Smooth muscle cell (in vitro differentiated cells): Measurements from ENCODE around the gene LRRN2. TPM values are rescaled to one million over a fixed set of nuclear protein-coding genes. Genes with fewer than 3 reads are reported as not detected.
"Not testable (repeated sequence)": the region's sequence is repeated elsewhere in the genome, so short reads cannot be mapped to it uniquely, and the experiment has no call there.

ENCODE experiments used
- DNase-seq: peaks from one replicate; lab custom pipeline; 2025; ENCODE audit not compliant: unreplicated experiment; lab: John Stamatoyannopoulos, UW
- H2AFZ ChIP-seq: fragments of 200-600 bp; sonication (generic); 2 replicates; pipeline ENCODE4 v1.6.0; 2016; ENCODE audit warnings: antibody characterized with exemption, low read depth, mild to moderate bottlenecking
- H3F3A ChIP-seq: fragments of 200-600 bp; sonication (generic); 2 replicates; pipeline ENCODE4 v1.6.0; 2017; ENCODE audit warnings: antibody characterized with exemption, low read depth
- H3K27ac ChIP-seq: fragments of 200-600 bp; sonication (generic); 2 replicates; pipeline ENCODE4 v1.5.1; 2016; ENCODE audit warnings: low read depth, mild to moderate bottlenecking
- H3K27me3 ChIP-seq: fragments of 200-600 bp; sonication (generic); 2 replicates; pipeline ENCODE4 v1.6.1; 2016; ENCODE audit warnings: low read depth, mild to moderate bottlenecking
- H3K36me3 ChIP-seq: fragments of 200-600 bp; sonication (generic); 2 replicates; pipeline ENCODE4 v1.5.1; 2016; ENCODE audit warnings: low read depth
- H3K4me1 ChIP-seq: fragments of 200-600 bp; sonication (generic); 2 replicates; pipeline ENCODE4 v1.5.1; 2016; ENCODE audit warnings: low read depth
- H3K4me2 ChIP-seq: fragments of 200-600 bp; sonication (generic); 2 replicates; pipeline ENCODE4 v1.6.0; 2016; ENCODE audit warnings: mild to moderate bottlenecking
- H3K4me3 ChIP-seq: fragments of 200-600 bp; sonication (generic); 2 replicates; pipeline ENCODE4 v1.5.1; 2016; ENCODE audit warnings: mild to moderate bottlenecking
- H3K79me2 ChIP-seq: fragments of 200-600 bp; sonication (generic); 2 replicates; pipeline ENCODE4 v1.6.0; 2016; ENCODE audit warnings: low read depth, mild to moderate bottlenecking
- H3K9ac ChIP-seq: fragments of 200-600 bp; sonication (generic); 2 replicates; pipeline ENCODE4 v1.6.0; 2016; ENCODE audit warnings: low read depth
- H3K9me3 ChIP-seq: fragments of 200-600 bp; sonication (generic); replicated peaks from 2 replicates; pipeline ENCODE4 v1.5.1; 2016; ENCODE audit warnings: low read depth
- H4K20me1 ChIP-seq: fragments of 200-600 bp; sonication (generic); 2 replicates; pipeline ENCODE4 v1.6.0; 2016; ENCODE audit warnings: low read depth
- WGBS: methylation state at CpG from one replicate; pipeline ENCODE4 v1.1.7; 2016; ENCODE audit warnings: low lambda C conversion rate; 5-methylcytosine and 5-hydroxymethylcytosine counted together
- polyA plus RNA-seq: library from polyadenylated mRNA; unstranded; fragments of >200 nt; fragmentation: Nextera tagmentation; extraction: Ambion mirVana; gene quantifications from 2 replicates; pipeline ENCODE4 v1.2.1, GENCODE V29; 2016
- total RNA-seq: library from RNA; depleted of rRNA; stranded (reverse); fragments of >200 nt; gene quantifications from 2 replicates; pipeline ENCODE4 v1.2.3, GENCODE V29; 2014
- TF ChIP-seq, protein P1 (sequence below): fragments of 200-600 bp; sonication (generic); IDR thresholded peaks from 2 replicates; pipeline ENCODE4 v1.5.1; 2017; ENCODE audit warnings: borderline replicate concordance, mild to moderate bottlenecking, antibody characterized with exemption; ENCODE audit not compliant: insufficient read depth, poor library complexity, severe bottlenecking

Gene LRRN2
- total and polyA plus RNA-seq, 2 experiments from 2014 or later: 1.3 to 2.4 TPM

DNA sequence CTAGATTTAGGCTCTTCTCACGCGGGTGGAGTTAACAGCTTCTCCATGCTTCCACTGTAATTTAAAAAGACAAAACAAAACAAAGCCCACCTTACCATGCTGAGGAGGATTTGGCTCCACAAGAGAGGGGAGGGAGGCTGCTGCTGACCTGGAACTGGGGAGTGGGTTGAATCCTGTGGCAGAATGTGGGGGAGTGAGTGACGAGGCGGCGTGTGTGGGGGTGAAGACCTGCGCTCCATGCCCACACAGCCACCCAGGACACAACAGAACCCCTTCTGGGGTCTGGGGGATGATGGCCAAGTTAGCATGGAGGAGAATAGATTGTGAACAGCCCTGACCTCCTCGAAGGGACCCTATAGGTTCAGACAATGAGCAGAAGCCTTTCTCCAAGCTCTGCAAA lies 44.0 kb upstream of the LRRN2 start:
- no peaks in the 10 kb centered on the region for H3K36me3 ChIP-seq
- H3K4me2 ChIP-seq: no peak overlapping the region
- DNase-seq: no peak
- WGBS: 97% methylated on average over 7 of the region's 7 CpGs
- peaks cover 20% of the 10 kb centered on the region for H3K27me3 ChIP-seq
- H4K20me1 ChIP-seq: no peaks in the 10 kb centered on the region
- H2AFZ ChIP-seq: no peak overlapping the region
- no peak overlapping the region for H3K9ac ChIP-seq
- no peak overlapping the region for H3K4me3 ChIP-seq
- H3K27ac ChIP-seq: no peak overlapping the region
- no peaks in the 10 kb centered on the region for H3K79me2 ChIP-seq
- no peaks in the 10 kb centered on the region for H3F3A ChIP-seq
- TF ChIP-seq, protein P1, sequence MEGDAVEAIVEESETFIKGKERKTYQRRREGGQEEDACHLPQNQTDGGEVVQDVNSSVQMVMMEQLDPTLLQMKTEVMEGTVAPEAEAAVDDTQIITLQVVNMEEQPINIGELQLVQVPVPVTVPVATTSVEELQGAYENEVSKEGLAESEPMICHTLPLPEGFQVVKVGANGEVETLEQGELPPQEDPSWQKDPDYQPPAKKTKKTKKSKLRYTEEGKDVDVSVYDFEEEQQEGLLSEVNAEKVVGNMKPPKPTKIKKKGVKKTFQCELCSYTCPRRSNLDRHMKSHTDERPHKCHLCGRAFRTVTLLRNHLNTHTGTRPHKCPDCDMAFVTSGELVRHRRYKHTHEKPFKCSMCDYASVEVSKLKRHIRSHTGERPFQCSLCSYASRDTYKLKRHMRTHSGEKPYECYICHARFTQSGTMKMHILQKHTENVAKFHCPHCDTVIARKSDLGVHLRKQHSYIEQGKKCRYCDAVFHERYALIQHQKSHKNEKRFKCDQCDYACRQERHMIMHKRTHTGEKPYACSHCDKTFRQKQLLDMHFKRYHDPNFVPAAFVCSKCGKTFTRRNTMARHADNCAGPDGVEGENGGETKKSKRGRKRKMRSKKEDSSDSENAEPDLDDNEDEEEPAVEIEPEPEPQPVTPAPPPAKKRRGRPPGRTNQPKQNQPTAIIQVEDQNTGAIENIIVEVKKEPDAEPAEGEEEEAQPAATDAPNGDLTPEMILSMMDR: no peak
- no peaks in the 10 kb centered on the region for H3K4me1 ChIP-seq
- no peaks in the 10 kb centered on the region for H3K9me3 ChIP-seq

DNA sequence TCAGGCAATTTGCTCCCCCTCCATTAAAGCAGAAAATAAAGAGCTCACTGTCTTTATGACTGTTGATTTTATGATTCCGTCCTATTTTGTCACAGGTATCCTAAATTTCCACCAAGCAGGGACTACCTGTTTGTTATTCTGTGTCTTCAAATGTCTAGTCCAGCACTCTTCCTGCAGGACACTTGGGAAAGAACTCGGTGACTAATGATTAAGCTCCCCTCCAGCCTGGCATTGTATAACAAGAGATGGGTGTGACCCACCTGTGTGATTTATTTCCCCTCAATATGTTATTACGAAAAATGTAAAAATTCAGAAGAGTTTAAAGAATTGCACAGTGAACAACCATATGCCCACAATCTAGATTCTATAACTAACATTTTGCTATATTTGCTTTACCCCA lies 42.9 kb upstream of the LRRN2 start:
- H3K36me3 ChIP-seq: no peaks in the 10 kb centered on the region
- H3K4me1 ChIP-seq: no peaks in the 10 kb centered on the region
- no peak overlapping the region for H3K9ac ChIP-seq
- H3K27me3 ChIP-seq: peaks cover 20% of the 10 kb centered on the region
- no peaks in the 10 kb centered on the region for H3K9me3 ChIP-seq
- TF ChIP-seq, protein P1: no peak
- H2AFZ ChIP-seq: no peak overlapping the region
- H3K79me2 ChIP-seq: no peaks in the 10 kb centered on the region
- H3K4me3 ChIP-seq: no peak overlapping the region
- DNase-seq: no peak
- WGBS: 91% methylated on average over 3 of the region's 3 CpGs
- no peaks in the 10 kb centered on the region for H4K20me1 ChIP-seq
- H3F3A ChIP-seq: no peaks in the 10 kb centered on the region
- H3K27ac ChIP-seq: no peak overlapping the region
- no peak overlapping the region for H3K4me2 ChIP-seq

DNA sequence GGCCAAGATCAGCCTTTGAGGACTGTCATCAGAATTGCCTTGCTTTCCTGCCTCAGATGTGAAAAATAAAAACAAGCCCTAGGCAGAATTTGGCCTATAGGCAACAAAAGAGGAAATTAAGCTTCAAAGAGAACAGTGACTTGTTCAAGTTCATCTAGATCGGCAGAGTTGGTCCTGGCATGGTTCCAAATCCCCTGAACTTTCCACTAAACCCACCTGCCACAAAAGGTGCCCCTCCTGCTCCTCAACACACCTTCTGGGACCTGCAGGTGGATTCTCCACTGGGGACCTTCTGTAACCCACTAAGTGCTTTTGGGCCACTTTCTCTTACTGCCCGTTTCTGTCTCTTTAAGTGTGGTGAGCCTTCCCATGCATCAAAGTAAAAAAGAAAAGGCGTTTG lies 42.5 kb upstream of the LRRN2 start:
- Histone ChIP-seq H3K4me3 (no peak overlapping the region), H3K27ac (no peak overlapping the region), H4K20me1 (no peaks in the 10 kb centered on the region), H3K9ac (no peak overlapping the region), H3K4me2 (no peak overlapping the region), H3K9me3 (no peaks in the 10 kb centered on the region), H3K4me1 (no peaks in the 10 kb centered on the region), H3K79me2 (no peaks in the 10 kb centered on the region), H3F3A (no peaks in the 10 kb centered on the region), H3K36me3 (no peaks in the 10 kb centered on the region), H3K27me3 (peaks cover 20% of the 10 kb centered on the region), H2AFZ (no peak overlapping the region)
- TF ChIP-seq, protein P1: no peak
- 87% methylated on average over 3 of the region's 3 CpGs for WGBS
- no peak for DNase-seq

DNA sequence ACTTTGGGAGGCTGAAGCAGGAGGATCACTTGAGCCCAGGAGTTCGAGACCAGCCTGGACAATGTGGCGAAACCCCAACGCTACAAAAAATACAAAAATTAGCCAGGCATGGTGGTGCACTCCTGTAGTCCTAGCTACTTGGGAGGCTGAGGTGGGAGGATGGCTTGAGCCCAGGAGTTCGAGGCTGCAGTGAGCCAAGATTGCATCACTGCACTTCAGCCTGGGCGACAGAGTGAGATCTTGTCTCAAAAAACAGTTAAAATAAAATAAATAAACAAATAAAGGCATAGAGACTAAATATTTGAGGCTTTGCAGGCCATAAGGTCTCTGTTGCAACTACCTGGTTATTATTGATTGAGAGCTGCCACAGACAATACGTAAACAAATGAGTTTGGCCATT lies 41.9 kb upstream of the LRRN2 start:
- not testable (repeated sequence) for H2AFZ ChIP-seq, H3K27ac ChIP-seq, H3K9me3 ChIP-seq, H3K4me2 ChIP-seq, H3F3A ChIP-seq, DNase-seq, H3K4me1 ChIP-seq, H3K79me2 ChIP-seq, H3K4me3 ChIP-seq, H3K36me3 ChIP-seq, H3K9ac ChIP-seq, H4K20me1 ChIP-seq
- H3K27me3 ChIP-seq: peaks cover 20% of the 10 kb centered on the region
- WGBS: 96% methylated on average over 6 of the region's 6 CpGs
